T-helper 1 cell treated with Interleukin-12 subunit alpha and Interleukin-12 subunit beta and Interleukin-4 antibody, amounts not matched to agents 30 ng/mL and 1 ng/mL, for 36 hours (primary cell): Measurements from ENCODE around the gene PRPH. TPM values are rescaled to one million over a fixed set of nuclear protein-coding genes. Genes with fewer than 3 reads are reported as not detected.
"Not testable (repeated sequence)": the region's sequence is repeated elsewhere in the genome, so short reads cannot be mapped to it uniquely, and the experiment has no call there.

Source experiments
- intact Hi-C: fragments of 100-400 bp; cut with micrococcal nuclease; formaldehyde crosslinking; loops from one replicate; pipeline ENCODE4 v1.15.1; 2024
- total RNA-seq: library from RNA; stranded (reverse); gene quantifications from 2 replicates; pipeline ENCODE4 v1.2.3, GENCODE V29; 2022

PRPH gene
- total RNA-seq, 1 donor from 2014 or later, result not detected

GRCh38 chr12:49276304-49277290 is 18.4 kb upstream of the PRPH start:
- intact Hi-C loops, result no loop called here

- intact Hi-C loops, result no loop called here
Measured at GRCh38 chr12:49277466-49277865, 17.5 kb upstream of the PRPH start.

- intact Hi-C loops, result no loop called here
Measured at GRCh38 chr12:49279706-49280159, 15.2 kb upstream of the PRPH start.

GRCh38 chr12:49280545-49280944 is 14.4 kb upstream of the PRPH start:
- intact Hi-C loops, result not testable (repeated sequence)

- intact Hi-C loops, result no loop called here
Measured at GRCh38 chr12:49282302-49282701, 12.6 kb upstream of the PRPH start.

- intact Hi-C loops, result not testable (repeated sequence)
Measured at GRCh38 chr12:49282740-49283375, 12.1 kb upstream of the PRPH start.

- intact Hi-C loops, result no loop called here
Measured at GRCh38 chr12:49283541-49284429, 11.2 kb upstream of the PRPH start.

GRCh38 chr12:49284672-49285071 is 10.3 kb upstream of the PRPH start:
- intact Hi-C loops, result no loop called here

GRCh38 chr12:49287876-49288275 is 7.1 kb upstream of the PRPH start:
- intact Hi-C loops, result loop anchor here (1.0 kb wide), 7 partner anchors 8 to 292 kb away; partner anchors contain the start of gene C1QL4

GRCh38 chr12:49288412-49288853 is 6.5 kb upstream of the PRPH start:
- intact Hi-C loops, result loop anchor here (1.0 kb wide), 7 partner anchors 8 to 292 kb away; partner anchors contain the start of gene C1QL4

- intact Hi-C loops, result loop anchor here (1.0 kb wide), 7 partner anchors 7 to 291 kb away; partner anchors contain the start of gene C1QL4
Measured at GRCh38 chr12:49288922-49289555, 5.9 kb upstream of the PRPH start.

- intact Hi-C loops, result no loop called here
Measured at GRCh38 chr12:49292729-49293055, 2.3 kb upstream of the PRPH start.

- intact Hi-C loops, result no loop called here
Measured at GRCh38 chr12:49293056-49293956, 1.6 kb upstream of the PRPH start.

- intact Hi-C loops, result no loop called here
Measured at GRCh38 chr12:49294086-49294803, 702 bp upstream of the PRPH start.

GRCh38 chr12:49294804-49295081 is 204 bp upstream of the PRPH start:
- intact Hi-C loops, result no loop called here

GRCh38 chr12:49296034-49296835 is 1.3 kb downstream of the PRPH start:
- intact Hi-C loops, result loop anchor here (1.0 kb wide), 1 partner anchor 8 kb away; no protein-coding TSS in a partner anchor

- intact Hi-C loops, result loop anchor here (1.0 kb wide), 3 partner anchors 9 to 40 kb away; partner anchors contain the start of genes C1QL4 and TROAP
Measured at GRCh38 chr12:49296836-49297694, 2.1 kb downstream of the PRPH start.
